ENCODE data around the gene PRPF19. TPM values are rescaled to one million over a fixed set of nuclear protein-coding genes. Genes with fewer than 3 reads are reported as not detected.

Gene PRPF19
- total RNA-seq, 1 donor from 2014 or later, result 143 TPM

- Mint-ChIP-seq H3K4me3 (no peak overlapping the region), H3K27ac (no peak overlapping the region), H3K9me3 (no peaks in the 10 kb centered on the region), H3K4me1 (peaks cover 32% of the 10 kb centered on the region), H3K36me3 (ENCODE audit: low read depth) (peaks cover 77% of the 10 kb centered on the region), H3K27me3 (no peaks in the 10 kb centered on the region)
- TF ChIP-seq CTCF (IDR thresholded peaks at IDR 0.05), result no peak
- ATAC-seq (ENCODE audit: low read depth), result no peak
- ChIA-PET CTCF (interaction anchor here (0.9 to 1.8 kb wide), 3 partner anchors 13 to 38 kb away, joined by 3 to 5 read pairs (median 4); no protein-coding TSS in a partner anchor), POLR2A (interaction anchor here (0.6 kb wide), 1 partner anchor 1718 kb away, joined by 3 read pairs; no protein-coding TSS in a partner anchor)
- DNase-seq, result no peak
- intact Hi-C loops (cut with micrococcal nuclease), result no loop called here
Observed at GRCh38 chr11:60939855-60940254, 33.5 kb upstream of the PRPF19 start.

GRCh38 chr11:60939301-60939700, 32.9 kb upstream of the PRPF19 start:
- no peak for ATAC-seq (ENCODE audit: low read depth)
- no peak for TF ChIP-seq CTCF (IDR thresholded peaks at IDR 0.05)
- Mint-ChIP-seq H3K27me3 (no peaks in the 10 kb centered on the region), H3K4me3 (no peak overlapping the region), H3K36me3 (ENCODE audit: low read depth) (peaks cover 71% of the 10 kb centered on the region), H3K27ac (peak overlapping the region; percentile 20), H3K4me1 (peaks cover 28% of the 10 kb centered on the region), H3K9me3 (no peaks in the 10 kb centered on the region)
- DNase-seq, result no peak
- ChIA-PET POLR2A (interaction anchor here (0.6 kb wide), 1 partner anchor 12 kb away, joined by 3 read pairs; no protein-coding TSS in a partner anchor), CTCF (no interaction called here)
- intact Hi-C loops (cut with micrococcal nuclease), result no loop called here

GRCh38 chr11:60938500-60938899, 32.1 kb upstream of the PRPF19 start:
- ATAC-seq (ENCODE audit: low read depth) (no peak), DNase-seq (no peak)
- TF ChIP-seq CTCF (IDR thresholded peaks at IDR 0.05), result no peak
- ChIA-PET CTCF (no interaction called here), POLR2A (interaction anchor here (0.7 kb wide), 1 partner anchor 1372 kb away, joined by 5 read pairs; no protein-coding TSS in a partner anchor)
- H3K27me3 Mint-ChIP-seq, result no peaks in the 10 kb centered on the region
- H3K4me1 Mint-ChIP-seq, result peaks cover 30% of the 10 kb centered on the region
- H3K27ac Mint-ChIP-seq, result peak overlapping the region; percentile 30
- no peak overlapping the region for H3K4me3 Mint-ChIP-seq
- H3K9me3 Mint-ChIP-seq, result no peaks in the 10 kb centered on the region
- peaks cover 64% of the 10 kb centered on the region for H3K36me3 Mint-ChIP-seq (ENCODE audit: low read depth)
- intact Hi-C loops (cut with micrococcal nuclease), result no loop called here

- CTCF ChIA-PET, result no interaction called here
- ATAC-seq (ENCODE audit: low read depth) (no peak), DNase-seq (no peak)
- Mint-ChIP-seq H3K36me3 (ENCODE audit: low read depth) (peaks cover 57% of the 10 kb centered on the region), H3K9me3 (no peaks in the 10 kb centered on the region), H3K4me3 (no peak overlapping the region), H3K27me3 (no peaks in the 10 kb centered on the region), H3K4me1 (peaks cover 31% of the 10 kb centered on the region), H3K27ac (peak overlapping the region; percentile 30)
- POLR2A ChIA-PET, result no interaction called here
- intact Hi-C loops (cut with micrococcal nuclease), result no loop called here
- TF ChIP-seq CTCF (IDR thresholded peaks at IDR 0.05), result no peak
Observed at GRCh38 chr11:60937811-60938210, 31.4 kb upstream of the PRPF19 start.

GRCh38 chr11:60937144-60937527, 30.8 kb upstream of the PRPF19 start:
- intact Hi-C loops (cut with micrococcal nuclease), result no loop called here
- Mint-ChIP-seq H3K27ac (no peak overlapping the region), H3K4me1 (peaks cover 31% of the 10 kb centered on the region), H3K9me3 (no peaks in the 10 kb centered on the region), H3K27me3 (no peaks in the 10 kb centered on the region), H3K36me3 (ENCODE audit: low read depth) (peaks cover 51% of the 10 kb centered on the region), H3K4me3 (no peak overlapping the region)
- CTCF ChIA-PET, result no interaction called here
- POLR2A ChIA-PET, result interaction anchor here (1.3 to 10.8 kb wide), 4 partner anchors 8 to 202 kb away, joined by 4 to 191 read pairs (median 6); partner anchors contain the start of gene TMEM109
- ATAC-seq (ENCODE audit: low read depth), result no peak
- DNase-seq, result no peak
- no peak for TF ChIP-seq CTCF (IDR thresholded peaks at IDR 0.05)
